H1 (cell line): ENCODE data around the gene KCNN1. TPM values are rescaled to one million over a fixed set of nuclear protein-coding genes. Genes with fewer than 3 reads are reported as not detected.

Experiments
- ATF2 ChIP-seq: IDR thresholded peaks from 2 replicates; pipeline ENCODE4 v1.6.1; 2012; ENCODE audit warnings: low read length, inconsistent platforms
- RFX5 ChIP-seq: IDR thresholded peaks from 2 replicates; pipeline ENCODE4 v1.6.1; 2011; ENCODE audit warnings: low read depth, low read length, improper control_type of control experiment, borderline replicate concordance
- RNF2 ChIP-seq: fragments of 200-900, 300-1000 bp; sonication (generic); IDR thresholded peaks from 2 replicates; pipeline ENCODE4 v1.7.1; 2016; ENCODE audit warnings: borderline replicate concordance, low read depth, mild to moderate bottlenecking, antibody characterized with exemption, low read length; ENCODE audit not compliant: poor library complexity, severe bottlenecking; ENCODE audit errors: missing control alignments
- SIX5 ChIP-seq: IDR thresholded peaks from 2 replicates; pipeline ENCODE4 v1.6.1; 2011; ENCODE audit warnings: mild to moderate bottlenecking, low read depth, low read length
- SRF ChIP-seq: IDR thresholded peaks from 2 replicates; pipeline ENCODE4 v1.6.1; 2011; ENCODE audit warnings: mild to moderate bottlenecking, low read depth, low read length, moderate library complexity
- polyA plus RNA-seq, 7 experiments: library from polyadenylated mRNA; depleted of rRNA in 3 of 7; stranded (reverse) in 5 of 7; unstranded in 2 of 7; fragments of >200 nt in 5 of 7; fragments of 200-250 nt in 2 of 7; gene quantifications; 1 replicate in 5 of 7; 2 replicates in 1 of 7; 4 replicates in 1 of 7; pipeline versions ENCODE4 v1.2.1 to v1.2.3, GENCODE V29; 2011 to 2013; ENCODE audit warnings: missing spikeins in 2 of 7, mixed read lengths in 2 of 7
- total RNA-seq: library from RNA; stranded (reverse); fragmentation: NEBNext Ultra II Directional; extraction: Animal tissue kit (Norgen Biotek cat#: 25700); gene quantifications from 2 replicates; pipeline ENCODE4 v1.2.1, GENCODE V29; 2021

KCNN1 gene
- total and polyA plus RNA-seq, 2 of the 8 experiments (the other 6 are each of a cell fraction or from before 2014, with no cell fraction given), result 11.0 to 12.5 TPM

GRCh38 chr19:18000480-18000914 lies 33.6 kb downstream of the KCNN1 start (continued):
- TF ChIP-seq RFX5 (no peak), ATF2 (no peak), RNF2 (no peak), SRF (no peak), SIX5 (no peak)
